ENCODE measurements around the gene CEBPG.

Gene CEBPG

GRCh38 chr19:33412601-33413425 lies 39.3 kb downstream of the CEBPG start:
- H3K4me1 ChIP-seq (ENCODE audit: control insufficient read depth, insufficient read depth, low read length, poor library complexity, severe bottlenecking) = no peaks in the 10 kb centered on the region
- no peaks in the 10 kb centered on the region for H3K27me3 ChIP-seq (replicated peaks; ENCODE audit: control insufficient read depth, insufficient read depth, low read length, poor library complexity, severe bottlenecking)
- no peak overlapping the region for H3K4me3 ChIP-seq (ENCODE audit: insufficient read depth, low read depth, low read length, poor library complexity, severe bottlenecking)
- H3K27ac ChIP-seq (ENCODE audit: insufficient read depth, low read length, poor library complexity, severe bottlenecking) = no peak overlapping the region
- no peaks in the 10 kb centered on the region for H3K9me3 ChIP-seq (ENCODE audit: control insufficient read depth, low read length)
- H3K36me3 ChIP-seq (ENCODE audit: control insufficient read depth, insufficient read depth, low read length) = no peaks in the 10 kb centered on the region
- DNase-seq = no peak

- no peak overlapping the region for H3K4me3 ChIP-seq (ENCODE audit: insufficient read depth, low read depth, low read length, poor library complexity, severe bottlenecking)
Measured at GRCh38 chr19:33413426-33413725, 39.9 kb downstream of the CEBPG start.

GRCh38 chr19:33413868-33414666 lies 40.6 kb downstream of the CEBPG start:
- no peak overlapping the region for H3K4me3 ChIP-seq (ENCODE audit: insufficient read depth, low read depth, low read length, poor library complexity, severe bottlenecking)
- H3K9me3 ChIP-seq (ENCODE audit: control insufficient read depth, low read length) = no peaks in the 10 kb centered on the region
- H3K27ac ChIP-seq (ENCODE audit: insufficient read depth, low read length, poor library complexity, severe bottlenecking) = no peak overlapping the region
- H3K4me1 ChIP-seq (ENCODE audit: control insufficient read depth, insufficient read depth, low read length, poor library complexity, severe bottlenecking) = no peaks in the 10 kb centered on the region
- no peaks in the 10 kb centered on the region for H3K27me3 ChIP-seq (replicated peaks; ENCODE audit: control insufficient read depth, insufficient read depth, low read length, poor library complexity, severe bottlenecking)
- DNase-seq = no peak
- no peaks in the 10 kb centered on the region for H3K36me3 ChIP-seq (ENCODE audit: control insufficient read depth, insufficient read depth, low read length)

More at GRCh38 chr19:33413426-33413725, 39.9 kb downstream of the CEBPG start:
- Histone ChIP-seq H3K27me3 (replicated peaks; ENCODE audit: control insufficient read depth, insufficient read depth, low read length, poor library complexity, severe bottlenecking) (no peaks in the 10 kb centered on the region), H3K27ac (ENCODE audit: insufficient read depth, low read length, poor library complexity, severe bottlenecking) (no peak overlapping the region), H3K4me1 (ENCODE audit: control insufficient read depth, insufficient read depth, low read length, poor library complexity, severe bottlenecking) (no peaks in the 10 kb centered on the region), H3K36me3 (ENCODE audit: control insufficient read depth, insufficient read depth, low read length) (no peaks in the 10 kb centered on the region), H3K9me3 (ENCODE audit: control insufficient read depth, low read length) (no peaks in the 10 kb centered on the region)
- DNase-seq = no peak

- Histone ChIP-seq H3K27ac (ENCODE audit: insufficient read depth, low read length, poor library complexity, severe bottlenecking) (no peak overlapping the region), H3K4me1 (ENCODE audit: control insufficient read depth, insufficient read depth, low read length, poor library complexity, severe bottlenecking) (no peaks in the 10 kb centered on the region)
- DNase-seq = no peak
Measured at GRCh38 chr19:33414667-33415605, 41.4 kb downstream of the CEBPG start.

GRCh38 chr19:33416307-33417215 lies 43.1 kb downstream of the CEBPG start:
- no peaks in the 10 kb centered on the region for H3K36me3 ChIP-seq (ENCODE audit: control insufficient read depth, insufficient read depth, low read length)
- no peaks in the 10 kb centered on the region for H3K27me3 ChIP-seq (replicated peaks; ENCODE audit: control insufficient read depth, insufficient read depth, low read length, poor library complexity, severe bottlenecking)
- no peak overlapping the region for H3K27ac ChIP-seq (ENCODE audit: insufficient read depth, low read length, poor library complexity, severe bottlenecking)
- H3K4me3 ChIP-seq (ENCODE audit: insufficient read depth, low read depth, low read length, poor library complexity, severe bottlenecking) = peak overlapping the region; percentile 23
- DNase-seq = peak; percentile 20 to 52 (median 48)
- H3K4me1 ChIP-seq (ENCODE audit: control insufficient read depth, insufficient read depth, low read length, poor library complexity, severe bottlenecking) = no peaks in the 10 kb centered on the region
- H3K9me3 ChIP-seq (ENCODE audit: control insufficient read depth, low read length) = no peaks in the 10 kb centered on the region

More at GRCh38 chr19:33414667-33415605, 41.4 kb downstream of the CEBPG start:
- Histone ChIP-seq H3K9me3 (ENCODE audit: control insufficient read depth, low read length) (no peaks in the 10 kb centered on the region), H3K4me3 (ENCODE audit: insufficient read depth, low read depth, low read length, poor library complexity, severe bottlenecking) (no peak overlapping the region), H3K36me3 (ENCODE audit: control insufficient read depth, insufficient read depth, low read length) (no peaks in the 10 kb centered on the region), H3K27me3 (replicated peaks; ENCODE audit: control insufficient read depth, insufficient read depth, low read length, poor library complexity, severe bottlenecking) (no peaks in the 10 kb centered on the region)

GRCh38 chr19:33417751-33418150 lies 44.2 kb downstream of the CEBPG start:
- Histone ChIP-seq H3K27me3 (replicated peaks; ENCODE audit: control insufficient read depth, insufficient read depth, low read length, poor library complexity, severe bottlenecking) (no peaks in the 10 kb centered on the region), H3K4me1 (ENCODE audit: control insufficient read depth, insufficient read depth, low read length, poor library complexity, severe bottlenecking) (no peaks in the 10 kb centered on the region), H3K9me3 (ENCODE audit: control insufficient read depth, low read length) (no peaks in the 10 kb centered on the region), H3K4me3 (ENCODE audit: insufficient read depth, low read depth, low read length, poor library complexity, severe bottlenecking) (no peak overlapping the region), H3K36me3 (ENCODE audit: control insufficient read depth, insufficient read depth, low read length) (no peaks in the 10 kb centered on the region), H3K27ac (ENCODE audit: insufficient read depth, low read length, poor library complexity, severe bottlenecking) (no peak overlapping the region)
- DNase-seq = no peak

- Histone ChIP-seq H3K9me3 (ENCODE audit: control insufficient read depth, low read length) (no peaks in the 10 kb centered on the region), H3K36me3 (ENCODE audit: control insufficient read depth, insufficient read depth, low read length) (no peaks in the 10 kb centered on the region), H3K4me3 (ENCODE audit: insufficient read depth, low read depth, low read length, poor library complexity, severe bottlenecking) (no peak overlapping the region), H3K4me1 (ENCODE audit: control insufficient read depth, insufficient read depth, low read length, poor library complexity, severe bottlenecking) (no peaks in the 10 kb centered on the region), H3K27me3 (replicated peaks; ENCODE audit: control insufficient read depth, insufficient read depth, low read length, poor library complexity, severe bottlenecking) (no peaks in the 10 kb centered on the region), H3K27ac (ENCODE audit: insufficient read depth, low read length, poor library complexity, severe bottlenecking) (no peak overlapping the region)
- no peak for DNase-seq
Measured at GRCh38 chr19:33418461-33418860, 45.0 kb downstream of the CEBPG start.

GRCh38 chr19:33418871-33419787 lies 45.6 kb downstream of the CEBPG start:
- no peak overlapping the region for H3K27ac ChIP-seq (ENCODE audit: insufficient read depth, low read length, poor library complexity, severe bottlenecking)
- no peaks in the 10 kb centered on the region for H3K27me3 ChIP-seq (replicated peaks; ENCODE audit: control insufficient read depth, insufficient read depth, low read length, poor library complexity, severe bottlenecking)
- H3K36me3 ChIP-seq (ENCODE audit: control insufficient read depth, insufficient read depth, low read length) = no peaks in the 10 kb centered on the region
- no peaks in the 10 kb centered on the region for H3K4me1 ChIP-seq (ENCODE audit: control insufficient read depth, insufficient read depth, low read length, poor library complexity, severe bottlenecking)
- no peak for DNase-seq
- no peaks in the 10 kb centered on the region for H3K9me3 ChIP-seq (ENCODE audit: control insufficient read depth, low read length)
- no peak overlapping the region for H3K4me3 ChIP-seq (ENCODE audit: insufficient read depth, low read depth, low read length, poor library complexity, severe bottlenecking)
